K562 (cell line): ENCODE measurements around the gene ZSCAN21. TPM values are rescaled to one million over a fixed set of nuclear protein-coding genes. Genes with fewer than 3 reads are reported as not detected.

Experiments used
- ATAC-seq: fragments of 200-7000 bp; cut with Tn5 transposase; 3 replicates; pipeline ENCODE4 v1.9.1; 2020; ENCODE audit warnings: moderate library complexity
- BruUV-seq: library from RNA; stranded (reverse); fragments of 400-500 nt; replicated peaks from 2 replicates; lab custom pipeline; 2021; lab: Mats Ljungman, UMichigan
- CTCF ChIA-PET: fragments of 300-600 bp; formaldehyde crosslinking; extraction: SDS; loops from one replicate; lab custom pipeline; 2021; ENCODE audit warnings: low intra/inter-chr PET ratio; lab: Yijun Ruan, JAX
- POLR2A ChIA-PET: fragments of 300-600, 350-650 bp; sonication (Branson Sonifier 250); formaldehyde crosslinking; extraction: SDS; loops from one replicate; lab custom pipeline; 2021; ENCODE audit warnings: antibody characterized with exemption, inconsistent platforms; lab: Yijun Ruan, JAX
- DNase-seq, 4 experiments: peaks; one replicate each; pipeline versions ENCODE4 v3.0.0 to v3.0.0-alpha.2; 2011 to 2018; ENCODE audit warnings: low spot score in 3 of 4, mixed read lengths in 3 of 4; ENCODE audit errors: extremely low read depth in 1 of 4
- FAIRE-seq: peaks from 2 replicates; lab custom pipeline; 2011; peaks lifted over from hg19 to GRCh38; lab: Jason Lieb, UNC
- H2AFZ ChIP-seq: 2 replicates; pipeline ENCODE4 v1.6.0; 2011; ENCODE audit warnings: low read depth, low read length, control low read depth, inconsistent platforms
- H3K27ac ChIP-seq: fragments of 200-600 bp; 3 replicates; pipeline ENCODE4 v1.8.0; 2011; ENCODE audit warnings: low read depth, mild to moderate bottlenecking, control low read depth, inconsistent platforms, low read length, moderate library complexity, mixed read lengths; ENCODE audit errors: extremely low read depth
- H3K27me3 ChIP-seq, 2 experiments: fragments of 300-600 bp in 1 of 2; 2 replicates in 1 of 2; 3 replicates in 1 of 2; pipeline versions ENCODE4 v1.6.0 to v1.8.0; 2011; ENCODE audit warnings: inconsistent platforms in 2 of 2, low read length in 2 of 2, mild to moderate bottlenecking in 1 of 2, mixed read lengths in 1 of 2, moderate library complexity in 1 of 2; ENCODE audit not compliant: control insufficient read depth in 2 of 2, insufficient read depth in 2 of 2
- H3K36me3 ChIP-seq: fragments of 300-600 bp; 3 replicates; pipeline ENCODE4 v1.8.0; 2011; ENCODE audit warnings: mild to moderate bottlenecking, low read length, inconsistent platforms; ENCODE audit not compliant: control insufficient read depth, insufficient read depth
- H3K4me1 ChIP-seq, 2 experiments: fragments of 200-600 bp in 1 of 2; replicated peaks in 1 of 2; 2 replicates in 1 of 2; 3 replicates in 1 of 2; pipeline versions ENCODE4 v1.5.1 to v1.8.0; 2011; ENCODE audit warnings: inconsistent platforms in 2 of 2, low read length in 2 of 2, mild to moderate bottlenecking in 1 of 2, mixed read lengths in 1 of 2, moderate library complexity in 1 of 2; ENCODE audit not compliant: control insufficient read depth in 2 of 2, insufficient read depth in 2 of 2
- H3K4me2 ChIP-seq: 2 replicates; pipeline ENCODE4 v1.6.1; 2011; ENCODE audit warnings: low read length, control low read depth, inconsistent platforms, mixed read lengths; ENCODE audit not compliant: insufficient read depth
- H3K4me3 ChIP-seq: fragments of 200-600 bp; sonication (generic), shearing (Covaris generic); 2 replicates; pipeline ENCODE4 v1.5.1; 2016; ENCODE audit warnings: control low read depth, inconsistent platforms
- H3K79me2 ChIP-seq: fragments of 200-600 bp; 3 replicates; pipeline ENCODE4 v1.8.0; 2011; ENCODE audit warnings: low read length, inconsistent platforms; ENCODE audit not compliant: control insufficient read depth, insufficient read depth
- H3K9ac ChIP-seq, 2 experiments: 2 replicates each; pipeline versions ENCODE4 v1.6.0 to v1.6.1; 2011; ENCODE audit warnings: low read depth in 2 of 2, low read length in 2 of 2, control low read depth in 1 of 2, inconsistent platforms in 1 of 2, mild to moderate bottlenecking in 1 of 2, mixed read lengths in 1 of 2; ENCODE audit not compliant: insufficient read depth in 1 of 2
- H3K9me1 ChIP-seq: one replicate; pipeline ENCODE4 v1.6.0; 2011; ENCODE audit warnings: inconsistent platforms, mild to moderate bottlenecking, low read length, moderate library complexity; ENCODE audit not compliant: control insufficient read depth, insufficient read depth
- H3K9me3 ChIP-seq: replicated peaks from 2 replicates; pipeline ENCODE4 v1.5.1; 2011; ENCODE audit warnings: low read depth, low read length, inconsistent platforms; ENCODE audit not compliant: control insufficient read depth, insufficient read depth
- H4K20me1 ChIP-seq: replicated peaks from 2 replicates; pipeline ENCODE4 v1.6.1; 2011; ENCODE audit warnings: low read length, inconsistent platforms, mixed read lengths; ENCODE audit not compliant: control insufficient read depth, insufficient read depth
- BHLHE40 ChIP-seq: IDR thresholded peaks from 2 replicates; pipeline ENCODE4 v1.6.1; 2011; ENCODE audit warnings: low read length, improper control_type of control experiment
- CREB1 ChIP-seq, 2 experiments: sonication (generic) in 1 of 2; formaldehyde crosslinking in 1 of 2; IDR thresholded peaks; 2 replicates each; pipeline versions ENCODE4 v1.6.1 to v1.8.0; 2012 to 2022; ENCODE audit warnings: inconsistent platforms in 1 of 2, mild to moderate bottlenecking in 1 of 2, missing genetic modification reagents in 1 of 2, moderate library complexity in 1 of 2
- CSDE1 ChIP-seq, 2 experiments: fragments of 450-650 bp; IDR thresholded peaks; 2 replicates each; pipeline ENCODE4 v1.6.1; 2016; ENCODE audit warnings: mild to moderate bottlenecking in 1 of 2
- DMBX1 ChIP-seq: fragments of 250-450 bp; sonication (Bioruptor Pico); IDR thresholded peaks from 2 replicates; pipeline ENCODE4 v1.8.0; 2022; ENCODE audit warnings: inconsistent platforms, mild to moderate bottlenecking, moderate library complexity, borderline replicate concordance
- KLF1 ChIP-seq: fragments of 450-650 bp; IDR thresholded peaks from 2 replicates; pipeline ENCODE4 v1.6.1; 2016; ENCODE audit warnings: missing genetic modification characterization, missing compliant biosample characterization
- MAZ ChIP-seq, 2 experiments: fragments of 450-650 bp in 1 of 2; sonication (generic) in 1 of 2; formaldehyde crosslinking; IDR thresholded peaks in 1 of 2; conservative IDR thresholded peaks in 1 of 2; 2 replicates each; pipeline versions ENCODE4 v1.4.0 to v1.5.0; 2020; ENCODE audit warnings: mild to moderate bottlenecking in 1 of 2, missing genetic modification reagents in 1 of 2
- PML ChIP-seq: IDR thresholded peaks from 2 replicates; pipeline ENCODE4 v1.6.1; 2012; ENCODE audit warnings: low read length, inconsistent platforms
- POU5F1 ChIP-seq: fragments of 150-350 bp; IDR thresholded peaks from 2 replicates; pipeline ENCODE4 v1.6.1; 2014; ENCODE audit warnings: borderline replicate concordance, low read length, low read depth, mild to moderate bottlenecking; ENCODE audit not compliant: partially characterized antibody
- SMARCE1 ChIP-seq: fragments of 450-650 bp; IDR thresholded peaks from 2 replicates; pipeline ENCODE4 v1.7.1; 2016; ENCODE audit warnings: mild to moderate bottlenecking
- TAF9B ChIP-seq: fragments of 450-650 bp; IDR thresholded peaks from 2 replicates; pipeline ENCODE4 v1.6.1; 2018; ENCODE audit warnings: mild to moderate bottlenecking; ENCODE audit not compliant: partially characterized antibody
- TARDBP ChIP-seq: fragments of 450-650 bp; IDR thresholded peaks from 2 replicates; pipeline ENCODE4 v1.6.1; 2016
- THRAP3 ChIP-seq: fragments of 450-650 bp; IDR thresholded peaks from 2 replicates; pipeline ENCODE4 v1.6.1; 2016; ENCODE audit warnings: mild to moderate bottlenecking, inconsistent platforms, borderline replicate concordance
- ZNF124 ChIP-seq: sonication (generic); formaldehyde crosslinking; IDR thresholded peaks from 2 replicates; pipeline ENCODE4 v1.8.1; 2022; ENCODE audit warnings: missing genetic modification reagents
- ZNF165 ChIP-seq: fragments of 250-450 bp; sonication (Bioruptor Pico); IDR thresholded peaks from 2 replicates; pipeline ENCODE4 v1.4.0; 2020; ENCODE audit warnings: borderline replicate concordance
- ZNF212 ChIP-seq: fragments of 450-650 bp; formaldehyde crosslinking; IDR thresholded peaks from 2 replicates; pipeline ENCODE4 v1.4.0; 2020; ENCODE audit warnings: mild to moderate bottlenecking
- ZNF41 ChIP-seq: fragments of 250-450 bp; sonication (Bioruptor Pico); conservative IDR thresholded peaks from 2 replicates; pipeline ENCODE4 v1.4.0; 2020; ENCODE audit warnings: mild to moderate bottlenecking
- ZNF436 ChIP-seq: fragments of 250-450, 450-650 bp; sonication (Bioruptor Pico); formaldehyde crosslinking; IDR thresholded peaks from 2 replicates; pipeline ENCODE4 v1.7.0; 2020; ENCODE audit warnings: mild to moderate bottlenecking
- WGBS: fragments of 100-300 bp; shearing (Covaris generic); methylation state at CpG from one replicate; pipeline ENCODE4 v1.1.6; 2016; ENCODE audit warnings: low coverage, mixed read lengths; ENCODE audit not compliant: insufficient coverage; ENCODE audit errors: missing lambda C conversion rate; 5-methylcytosine and 5-hydroxymethylcytosine counted together
- in situ Hi-C: fragments of 300-500 bp; cut with MboI; formaldehyde crosslinking; loops from 4 replicates; pipeline ENCODE4 v1.15.0; 2018; ENCODE audit warnings: inconsistent platforms, mixed read lengths
- intact Hi-C: fragments of 100-400 bp; cut with micrococcal nuclease; formaldehyde crosslinking; loops from 2 replicates; pipeline ENCODE4 v1.14.2; 2022
- polyA plus RNA-seq, 8 experiments: library from polyadenylated mRNA; depleted of rRNA in 4 of 8; stranded (reverse) in 5 of 8; unstranded in 3 of 8; fragments of >200 nt; fragmentation: Nextera tagmentation in 2 of 8; fragmentation: Illumina TruSeq in 1 of 8; extraction: Ambion mirVana in 2 of 8; extraction: Trizol in 1 of 8; gene quantifications; 2 replicates each; pipeline versions ENCODE4 v1.2.1 to v1.2.3, GENCODE V29; 2011 to 2014; ENCODE audit warnings: inconsistent platforms in 1 of 8, missing spikeins in 1 of 8
- total RNA-seq, 7 experiments: library from RNA; depleted of rRNA in 6 of 7; stranded (reverse); fragments of >200 nt in 6 of 7; fragmentation: Illumina TruSeq in 2 of 7; extraction: Trizol in 2 of 7; gene quantifications; 2 replicates each; pipeline versions ENCODE4 v1.2.1 to v1.2.3, GENCODE V29; 2011 to 2021; ENCODE audit warnings: low replicate concordance in 1 of 7
- TF ChIP-seq, protein P1 (sequence below): sonication (generic); formaldehyde crosslinking; IDR thresholded peaks from 2 replicates; pipeline ENCODE4 v1.4.0; 2020; ENCODE audit warnings: mild to moderate bottlenecking, missing genetic modification reagents

The ZSCAN21 gene
- total and polyA plus RNA-seq, 9 of the 15 experiments (the other 6 are each of a cell fraction or from before 2014, with no cell fraction given): 5.9 to 15.5 (median 13.2) TPM

DNA sequence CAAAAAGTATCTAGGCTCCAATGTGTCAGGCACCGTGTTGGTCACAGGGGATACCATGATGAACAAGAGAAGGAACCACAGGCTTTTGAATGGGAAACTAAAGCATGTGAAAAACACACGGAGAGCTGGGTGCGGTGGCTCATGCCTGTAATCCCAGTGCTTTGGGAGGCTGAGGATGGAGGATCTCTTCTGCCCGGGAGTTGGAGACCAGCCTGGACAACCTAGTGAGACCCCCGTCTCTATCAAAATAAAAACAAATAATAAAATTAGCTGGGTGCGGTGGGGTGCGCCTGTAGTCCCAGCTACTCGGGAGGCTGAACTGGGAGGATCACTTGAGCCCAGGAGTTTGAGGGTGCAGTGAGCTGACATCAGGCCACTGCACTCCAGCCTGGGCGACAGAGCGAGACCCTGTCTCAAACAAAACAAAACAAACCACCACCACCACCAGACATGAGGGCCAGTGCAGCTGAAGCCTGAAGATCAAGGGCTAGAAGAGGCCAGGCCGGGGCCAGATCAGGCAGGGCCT lies 38.6 kb downstream of the ZSCAN21 start (continued):
- TF ChIP-seq ZNF436 (CRISPR knock-in tag) (no peak), SMARCE1 (peak; percentile 34; the same call in 1 of the 2 replicates), THRAP3 (peak; percentile 94)

DNA sequence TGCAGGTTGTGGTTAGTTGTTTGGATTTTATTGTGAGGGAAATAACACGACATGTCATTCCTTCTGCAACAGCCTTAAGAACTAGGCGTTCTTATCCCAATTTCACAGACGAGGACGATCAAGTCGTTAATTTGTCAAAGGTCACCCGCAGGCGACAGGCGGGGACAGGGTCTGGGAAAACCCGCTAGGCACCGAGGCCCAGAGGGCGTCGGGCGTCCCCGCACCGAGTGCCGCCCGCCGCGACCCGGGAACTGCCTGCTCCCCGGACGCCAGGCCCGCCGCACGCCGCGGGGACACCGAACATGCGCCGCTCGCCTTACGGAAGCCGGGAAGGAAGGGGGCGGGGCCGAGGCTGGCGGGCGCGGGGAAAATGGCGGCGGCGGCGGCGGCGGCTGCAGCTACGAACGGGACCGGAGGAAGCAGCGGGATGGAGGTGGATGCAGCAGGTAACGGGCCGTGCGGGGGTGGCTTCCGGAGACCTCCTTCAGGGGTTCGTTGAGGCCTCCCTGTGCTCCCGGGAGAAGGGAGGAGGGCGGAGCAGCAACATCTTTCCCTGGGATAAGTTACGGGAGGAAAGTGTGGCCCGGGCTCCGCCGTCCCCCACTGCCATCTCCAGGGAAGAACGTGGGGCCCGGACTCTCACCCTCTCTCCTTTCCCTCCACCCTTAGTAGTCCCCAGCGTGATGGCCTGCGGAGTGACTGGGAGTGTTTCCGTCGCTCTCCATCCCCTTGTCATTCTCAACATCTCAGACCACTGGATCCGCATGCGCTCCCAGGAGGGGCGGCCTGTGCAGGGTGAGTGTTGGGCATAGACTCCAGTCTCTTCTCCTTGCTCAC lies 39.3 kb downstream of the ZSCAN21 start, which contains the start of gene COPS6:
TSS of gene COPS6 (plus strand) at position 349 of the 837 bp plus-strand sequence. CDS start at position 371, 22 bp downstream.
- intact Hi-C loops: no loop called here
- Histone ChIP-seq H3K27ac (peak within 1 kb of the TSS; percentile 97), H3K4me1 (peaks cover 23 to 26% of the 10 kb centered on the region in 2 experiments), H4K20me1 (peaks cover 20% of the 10 kb centered on the region), H3K27me3 (no peaks in the 10 kb centered on the region), H3K9me1 (no peaks in the 10 kb centered on the region), H3K4me2 (peak within 1 kb of the TSS; percentile 96), H3K9ac (peak within 1 kb of the TSS; percentile 96 to 97), H3K79me2 (peaks cover 19% of the 10 kb centered on the region), H3K9me3 (no peaks in the 10 kb centered on the region), H2AFZ (peak within 1 kb of the TSS; percentile 98), H3K36me3 (peaks cover 41% of the 10 kb centered on the region), H3K4me3 (peak within 1 kb of the TSS; percentile 87)
- CTCF ChIA-PET: interaction anchor here (0.6 kb wide), 1 partner anchor 44 kb away, joined by 3 read pairs; no protein-coding TSS in a partner anchor
- ATAC-seq (peak; percentile 66), DNase-seq (peak; percentile 87 to 92 (median 90)), FAIRE-seq (peak; percentile 64)
- WGBS: under 1% methylated on average over 54 of the region's 68 CpGs
- in situ Hi-C loops: no loop called here
- POLR2A ChIA-PET: interaction anchor here (0.6 to 7.9 kb wide), 6 partner anchors 9 to 594 kb away, joined by 3 to 115 read pairs (median 3); partner anchors contain the start of genes AP4M1, LAMTOR4 and MCM7
- BruUV-seq: TSS peak; percentile 55
- peak; percentile 81; the same call in 1 of the 2 replicates for TF ChIP-seq DMBX1 (CRISPR knock-in tag)
- TF ChIP-seq CSDE1 (IDR thresholded peaks at IDR 0.05): peak in 1 of 2 experiments; percentile 63; a peak in 1 of 4 replicates
- peak; percentile 59 for TF ChIP-seq BHLHE40
- peak; percentile 31; the same call in 1 of the 2 replicates for TF ChIP-seq KLF1 (tag)
- peak; percentile 96 for TF ChIP-seq TAF9B
- no peak; the same call in 1 of the 2 replicates for TF ChIP-seq TARDBP
- peak; percentile 66; the same call in 1 of the 2 replicates for TF ChIP-seq CREB1 (IDR thresholded peaks at IDR 0.05)
- peak; percentile 89 for TF ChIP-seq CREB1 (CRISPR knock-in tag; IDR thresholded peaks at IDR 0.05)
- 0 out of 2 replicates have a peak, but pooled peaks have one; percentile 13 for TF ChIP-seq ZNF41
- TF ChIP-seq POU5F1: peak; percentile 77
- TF ChIP-seq, protein P1, sequence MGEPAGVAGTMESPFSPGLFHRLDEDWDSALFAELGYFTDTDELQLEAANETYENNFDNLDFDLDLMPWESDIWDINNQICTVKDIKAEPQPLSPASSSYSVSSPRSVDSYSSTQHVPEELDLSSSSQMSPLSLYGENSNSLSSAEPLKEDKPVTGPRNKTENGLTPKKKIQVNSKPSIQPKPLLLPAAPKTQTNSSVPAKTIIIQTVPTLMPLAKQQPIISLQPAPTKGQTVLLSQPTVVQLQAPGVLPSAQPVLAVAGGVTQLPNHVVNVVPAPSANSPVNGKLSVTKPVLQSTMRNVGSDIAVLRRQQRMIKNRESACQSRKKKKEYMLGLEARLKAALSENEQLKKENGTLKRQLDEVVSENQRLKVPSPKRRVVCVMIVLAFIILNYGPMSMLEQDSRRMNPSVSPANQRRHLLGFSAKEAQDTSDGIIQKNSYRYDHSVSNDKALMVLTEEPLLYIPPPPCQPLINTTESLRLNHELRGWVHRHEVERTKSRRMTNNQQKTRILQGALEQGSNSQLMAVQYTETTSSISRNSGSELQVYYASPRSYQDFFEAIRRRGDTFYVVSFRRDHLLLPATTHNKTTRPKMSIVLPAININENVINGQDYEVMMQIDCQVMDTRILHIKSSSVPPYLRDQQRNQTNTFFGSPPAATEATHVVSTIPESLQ (CRISPR knock-in tag): 0 out of 2 replicates have a peak, but pooled peaks have one; percentile 26
- peak; percentile 83; the same call in 1 of the 2 replicates for TF ChIP-seq ZNF124 (CRISPR knock-in tag)
- TF ChIP-seq PML: peak; percentile 76
- TF ChIP-seq THRAP3: no peak
- TF ChIP-seq MAZ (CRISPR knock-in tag; conservative IDR thresholded peaks at IDR 0.05 in 1 of 2, IDR thresholded peaks at IDR 0.05 in 1 of 2): peak; percentile 83 to 88
- 0 out of 2 replicates have a peak, but pooled peaks have one; percentile 5 for TF ChIP-seq ZNF212 (CRISPR knock-in tag)
- TF ChIP-seq ZNF165 (CRISPR knock-in tag): peak; percentile 45; the same call in 1 of the 2 replicates
